Left ventricle myocardium inferior (tissue), 1 donor: ENCODE data around the gene NAALADL2. TPM values are rescaled to one million over a fixed set of nuclear protein-coding genes. Genes with fewer than 3 reads are reported as not detected.
A peak's percentile ranks its signal among the peaks of the same experiment; 100 is the strongest.

Experiments used
- DNase-seq: peaks from one replicate; pipeline ENCODE4 v3.0.0-alpha.2; 2020
- H3K27ac ChIP-seq: fragments of 200-600 bp; replicated peaks from 2 replicates; pipeline ENCODE4 v1.8.0; 2021
- H3K27me3 ChIP-seq: fragments of 200-600 bp; 2 replicates; pipeline ENCODE4 v1.8.0; 2021; ENCODE audit warnings: low read depth
- H3K36me3 ChIP-seq: fragments of 200-600 bp; 2 replicates; pipeline ENCODE4 v1.8.0; 2021
- H3K4me1 ChIP-seq: fragments of 200-600 bp; 2 replicates; pipeline ENCODE4 v1.8.0; 2021
- H3K4me3 ChIP-seq: fragments of 200-600 bp; 2 replicates; pipeline ENCODE4 v1.8.0; 2021; ENCODE audit warnings: mild to moderate bottlenecking, moderate library complexity
- H3K9me3 ChIP-seq: fragments of 200-600 bp; replicated peaks from 2 replicates; pipeline ENCODE4 v1.8.0; 2021
- intact Hi-C: fragments of 100-400 bp; cut with micrococcal nuclease; formaldehyde crosslinking; loops from one replicate; pipeline ENCODE4 v1.11.0; 2022
- total RNA-seq: library from RNA; stranded (reverse); fragmentation: NEBNext Ultra II Directional; extraction: Animal tissue kit (Norgen Biotek cat#: 25700); gene quantifications from one replicate; pipeline ENCODE4 v1.2.1, GENCODE V29; 2021
- TF ChIP-seq, protein P1 (sequence below): fragments of 200-600 bp; IDR thresholded peaks from 2 replicates; pipeline ENCODE4 v1.8.0; 2021; ENCODE audit warnings: antibody characterized with exemption, mild to moderate bottlenecking, borderline replicate concordance
- donor health status: DM: no; HTN: yes; CAD: no; lungs with severe emphysema.

NAALADL2 gene
- total RNA-seq, 1 donor from 2014 or later, result 5.8 TPM

- H3K27me3 ChIP-seq, result no peaks in the 10 kb centered on the region
- H3K9me3 ChIP-seq, result peaks cover 7% of the 10 kb centered on the region
- intact Hi-C loops, result no loop called here
- H3K27ac ChIP-seq, result no peak overlapping the region
- H3K4me3 ChIP-seq, result no peak overlapping the region
- no peak for DNase-seq
- no peaks in the 10 kb centered on the region for H3K36me3 ChIP-seq
- TF ChIP-seq, protein P1, sequence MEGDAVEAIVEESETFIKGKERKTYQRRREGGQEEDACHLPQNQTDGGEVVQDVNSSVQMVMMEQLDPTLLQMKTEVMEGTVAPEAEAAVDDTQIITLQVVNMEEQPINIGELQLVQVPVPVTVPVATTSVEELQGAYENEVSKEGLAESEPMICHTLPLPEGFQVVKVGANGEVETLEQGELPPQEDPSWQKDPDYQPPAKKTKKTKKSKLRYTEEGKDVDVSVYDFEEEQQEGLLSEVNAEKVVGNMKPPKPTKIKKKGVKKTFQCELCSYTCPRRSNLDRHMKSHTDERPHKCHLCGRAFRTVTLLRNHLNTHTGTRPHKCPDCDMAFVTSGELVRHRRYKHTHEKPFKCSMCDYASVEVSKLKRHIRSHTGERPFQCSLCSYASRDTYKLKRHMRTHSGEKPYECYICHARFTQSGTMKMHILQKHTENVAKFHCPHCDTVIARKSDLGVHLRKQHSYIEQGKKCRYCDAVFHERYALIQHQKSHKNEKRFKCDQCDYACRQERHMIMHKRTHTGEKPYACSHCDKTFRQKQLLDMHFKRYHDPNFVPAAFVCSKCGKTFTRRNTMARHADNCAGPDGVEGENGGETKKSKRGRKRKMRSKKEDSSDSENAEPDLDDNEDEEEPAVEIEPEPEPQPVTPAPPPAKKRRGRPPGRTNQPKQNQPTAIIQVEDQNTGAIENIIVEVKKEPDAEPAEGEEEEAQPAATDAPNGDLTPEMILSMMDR, result peak; percentile 18
- no peaks in the 10 kb centered on the region for H3K4me1 ChIP-seq
These were observed 32.5 kb downstream of the NAALADL2 start for GRCh38 chr3:174891524-174892203.

GRCh38 chr3:174907027-174907426 lies 47.9 kb downstream of the NAALADL2 start:
- H3K27me3 ChIP-seq, result no peaks in the 10 kb centered on the region
- no peaks in the 10 kb centered on the region for H3K4me1 ChIP-seq
- no peaks in the 10 kb centered on the region for H3K9me3 ChIP-seq
- H3K36me3 ChIP-seq, result no peaks in the 10 kb centered on the region
- TF ChIP-seq, protein P1, result no peak
- H3K27ac ChIP-seq, result no peak overlapping the region
- intact Hi-C loops, result no loop called here
- DNase-seq, result no peak
- H3K4me3 ChIP-seq, result no peak overlapping the region

- TF ChIP-seq, protein P1, result no peak
- no peaks in the 10 kb centered on the region for H3K27me3 ChIP-seq
- no peaks in the 10 kb centered on the region for H3K9me3 ChIP-seq
- no peak for DNase-seq
- H3K27ac ChIP-seq, result no peak overlapping the region
- no peaks in the 10 kb centered on the region for H3K4me1 ChIP-seq
- no peak overlapping the region for H3K4me3 ChIP-seq
- H3K36me3 ChIP-seq, result no peaks in the 10 kb centered on the region
- intact Hi-C loops, result no loop called here
These were observed 48.7 kb downstream of the NAALADL2 start for GRCh38 chr3:174907628-174908407.

DNA sequence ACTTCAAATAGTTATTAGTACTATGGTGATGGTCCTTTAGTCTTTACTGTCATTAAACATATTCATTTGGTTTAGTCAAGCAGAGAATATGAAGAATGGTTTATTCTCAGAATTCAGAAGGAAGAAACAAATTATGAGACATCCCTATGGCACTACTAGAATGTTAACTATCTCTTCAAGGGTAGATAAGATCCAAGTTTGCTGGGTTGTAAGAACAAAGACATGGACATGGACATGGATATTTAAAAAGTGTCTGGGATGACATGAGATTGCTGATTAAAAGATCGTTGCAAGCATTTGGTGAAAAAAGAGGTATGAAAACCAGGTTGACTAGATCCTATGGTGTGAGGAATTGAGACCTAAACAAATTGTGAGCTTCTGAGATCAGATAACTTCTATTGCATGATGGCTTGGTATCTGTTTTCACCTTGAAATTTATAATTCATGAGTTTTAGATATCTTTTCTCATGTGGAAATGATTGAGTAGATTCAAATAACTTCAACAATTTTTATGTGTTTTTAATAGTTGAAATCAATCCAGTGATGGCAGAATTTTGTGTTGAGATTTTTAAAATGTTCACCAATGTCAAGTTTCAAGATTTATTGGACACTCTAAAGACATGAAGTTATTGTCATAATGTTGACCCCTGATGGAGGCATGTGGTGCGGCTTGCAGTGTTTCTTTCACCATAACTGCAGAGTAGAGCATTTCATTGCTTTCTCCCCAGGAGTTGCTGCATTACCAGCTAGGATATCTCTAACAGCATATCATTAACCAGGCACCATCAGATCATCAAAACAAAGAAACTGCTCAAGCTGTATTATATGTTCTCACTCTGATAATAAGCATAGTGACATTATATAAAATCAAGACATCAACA lies 72.6 kb downstream of the NAALADL2 start:
- no peaks in the 10 kb centered on the region for H3K27me3 ChIP-seq
- H3K36me3 ChIP-seq, result no peaks in the 10 kb centered on the region
- no peak for DNase-seq
- no peak overlapping the region for H3K4me3 ChIP-seq
- no peaks in the 10 kb centered on the region for H3K4me1 ChIP-seq
- TF ChIP-seq, protein P1, result no peak
- intact Hi-C loops, result no loop called here
- no peak overlapping the region for H3K27ac ChIP-seq
- H3K9me3 ChIP-seq, result no peaks in the 10 kb centered on the region

DNA sequence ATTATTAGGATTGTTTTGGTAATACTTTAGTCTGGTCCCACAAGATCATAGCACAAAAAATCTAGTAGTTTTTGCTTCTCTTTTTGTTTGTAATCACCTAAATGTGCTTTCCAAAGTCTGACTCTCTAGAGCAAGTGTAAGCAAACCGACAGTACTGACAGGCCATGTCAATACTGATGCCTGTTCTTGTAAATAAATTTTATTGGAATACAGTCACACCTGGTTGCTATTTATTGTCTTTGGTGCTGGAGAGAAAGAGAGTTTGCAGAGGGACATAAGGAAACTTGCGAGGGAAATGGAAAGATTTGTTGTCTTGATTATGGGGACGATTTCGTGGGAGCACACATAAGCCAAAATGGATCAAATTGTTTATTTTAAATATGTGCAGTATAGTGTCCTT lies 77.5 kb downstream of the NAALADL2 start:
- intact Hi-C loops, result no loop called here
- Histone ChIP-seq H3K27ac (no peak overlapping the region), H3K36me3 (no peaks in the 10 kb centered on the region), H3K4me3 (no peak overlapping the region), H3K4me1 (no peaks in the 10 kb centered on the region), H3K27me3 (no peaks in the 10 kb centered on the region), H3K9me3 (peaks cover 16% of the 10 kb centered on the region)
- no peak for DNase-seq
- TF ChIP-seq, protein P1, result no peak
